ENCODE data around the gene PCYT1B. TPM values are rescaled to one million over a fixed set of nuclear protein-coding genes. Genes with fewer than 3 reads are reported as not detected.

Gene PCYT1B
- total RNA-seq, 1 donor from 2014 or later = 0.21 TPM

DNA sequence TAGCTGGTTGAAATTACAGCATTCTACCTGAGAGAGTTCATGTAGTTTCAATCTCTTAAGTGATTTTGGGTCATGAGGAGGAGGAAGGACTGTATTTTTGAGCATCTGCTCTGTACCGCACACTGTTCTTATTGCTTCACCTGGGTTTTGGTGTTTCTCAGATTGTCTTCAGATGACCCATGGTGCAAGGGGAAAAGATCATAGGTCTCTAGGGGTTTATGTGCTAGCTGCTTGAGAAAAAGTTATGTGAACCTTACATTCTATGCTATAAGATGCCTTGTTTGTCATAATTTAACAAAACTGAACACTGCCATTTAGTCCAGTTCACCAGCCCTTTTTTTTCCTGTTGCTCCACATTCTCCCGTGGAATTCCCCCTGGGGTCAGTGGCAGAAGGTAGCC is 121.7 kb downstream of the PCYT1B start:
- Histone ChIP-seq H3K4me3 (no peak overlapping the region), H3K27ac (no peak overlapping the region), H3K4me1 (no peaks in the 10 kb centered on the region), H3K36me3 (peaks cover 27 to 28% of the 10 kb centered on the region in 2 donors), H3K9me3 (no peaks in the 10 kb centered on the region), H3K27me3 (no peaks in the 10 kb centered on the region)
- no peak for DNase-seq (ENCODE audit: low spot score in 2 of 2)
- intact Hi-C loops (cut with DNase I) = no loop called here
- TF ChIP-seq CTCF (IDR thresholded peaks at IDR 0.05) = no peak

DNA sequence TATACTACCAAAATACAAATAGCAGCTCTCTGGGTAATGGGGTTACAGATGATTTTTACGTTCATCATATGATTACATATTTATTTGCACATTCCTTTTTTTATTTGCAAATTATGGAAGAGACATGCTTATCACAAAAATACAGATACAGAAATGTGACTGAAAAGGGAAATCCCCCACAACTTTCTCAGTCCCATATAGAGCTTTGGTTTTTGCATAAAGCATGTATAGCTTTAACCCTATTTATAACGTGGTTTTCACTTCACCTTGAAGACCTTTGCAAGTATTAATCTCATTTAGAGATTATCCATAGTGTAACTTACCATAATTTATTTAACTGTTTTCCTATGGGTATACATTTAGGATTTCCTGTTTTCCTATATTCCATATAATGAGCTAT is 126.7 kb downstream of the PCYT1B start:
- Histone ChIP-seq H3K36me3 (peaks cover 21 to 27% of the 10 kb centered on the region in 2 donors), H3K9me3 (no peaks in the 10 kb centered on the region), H3K4me3 (no peak overlapping the region), H3K27me3 (no peaks in the 10 kb centered on the region), H3K4me1 (no peaks in the 10 kb centered on the region), H3K27ac (no peak overlapping the region)
- intact Hi-C loops (cut with DNase I) = no loop called here
- DNase-seq (ENCODE audit: low spot score in 2 of 2) = no peak
- no peak for TF ChIP-seq CTCF (IDR thresholded peaks at IDR 0.05)

DNA sequence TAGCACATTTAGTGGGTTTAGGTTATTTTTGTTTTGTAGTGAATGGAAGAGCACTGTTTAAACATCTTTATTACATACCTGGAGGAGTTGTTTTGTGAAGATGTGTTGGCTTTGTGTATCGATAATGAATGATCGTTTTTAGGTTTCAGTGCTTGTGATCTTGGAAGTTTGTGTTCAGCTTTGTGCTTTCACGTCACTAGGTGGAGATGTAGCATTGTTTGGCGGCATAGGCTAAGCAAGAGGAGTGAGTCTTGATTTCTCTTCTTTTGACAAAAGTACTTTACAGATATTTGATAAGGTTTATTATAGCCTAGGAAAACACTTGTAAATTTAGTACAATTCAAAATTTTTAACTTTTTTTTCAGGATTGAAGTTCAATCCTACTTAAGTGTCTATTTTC is 131.7 kb downstream of the PCYT1B start:
- Histone ChIP-seq H3K4me3 (no peak overlapping the region), H3K9me3 (no peaks in the 10 kb centered on the region), H3K27ac (no peak overlapping the region), H3K36me3 (peaks cover 24 to 29% of the 10 kb centered on the region in 2 donors), H3K4me1 (no peaks in the 10 kb centered on the region), H3K27me3 (no peaks in the 10 kb centered on the region)
- no peak for TF ChIP-seq CTCF (IDR thresholded peaks at IDR 0.05)
- intact Hi-C loops (cut with DNase I) = no loop called here
- no peak for DNase-seq (ENCODE audit: low spot score in 2 of 2)

GRCh38 chrX:24513416-24513815 is 133.7 kb downstream of the PCYT1B start:
- no peak for TF ChIP-seq CTCF (IDR thresholded peaks at IDR 0.05)
- no peak for DNase-seq (ENCODE audit: low spot score in 2 of 2)
- H3K27me3 ChIP-seq = no peaks in the 10 kb centered on the region
- H3K4me1 ChIP-seq = no peaks in the 10 kb centered on the region
- H3K36me3 ChIP-seq = peaks cover 10 to 13% of the 10 kb centered on the region in 2 donors
- intact Hi-C loops (cut with DNase I) = no loop called here
- no peaks in the 10 kb centered on the region for H3K9me3 ChIP-seq
- no peak overlapping the region for H3K27ac ChIP-seq
- H3K4me3 ChIP-seq = no peak overlapping the region

GRCh38 chrX:24508375-24508774 is 138.8 kb downstream of the PCYT1B start:
- no peaks in the 10 kb centered on the region for H3K27me3 ChIP-seq
- intact Hi-C loops (cut with DNase I) = no loop called here
- TF ChIP-seq CTCF (IDR thresholded peaks at IDR 0.05) = no peak
- H3K4me1 ChIP-seq = no peaks in the 10 kb centered on the region
- H3K4me3 ChIP-seq = no peak overlapping the region
- no peak overlapping the region for H3K27ac ChIP-seq
- DNase-seq (ENCODE audit: low spot score in 2 of 2) = no peak
- H3K36me3 ChIP-seq = peaks cover 13 to 15% of the 10 kb centered on the region in 2 donors
- no peaks in the 10 kb centered on the region for H3K9me3 ChIP-seq

Other genes starting within 250 kb of the PCYT1B start
- gene PDK3, start 182.1 kb downstream of the PCYT1B start, total RNA-seq = 31.1 TPM
- 6.0 TPM for gene POLA1, start 46.6 kb upstream of the PCYT1B start, total RNA-seq